GM12878 (cell line): ENCODE results near the gene PRKG1. TPM values are rescaled to one million over a fixed set of nuclear protein-coding genes. Genes with fewer than 3 reads are reported as not detected.

Experiments used
- ATAC-seq: fragments of 200-7000 bp; cut with Tn5 transposase; 3 replicates; pipeline ENCODE4 v1.9.1; 2020; ENCODE audit warnings: mild to moderate bottlenecking, moderate library complexity
- BruUV-seq: library from RNA; stranded (reverse); fragments of 400-500 nt; replicated peaks from 2 replicates; lab custom pipeline; 2021; lab: Mats Ljungman, UMichigan
- CTCF ChIA-PET: fragments of 300-600 bp; sonication (Branson Sonifier 250); formaldehyde crosslinking; extraction: SDS; loops from one replicate; lab custom pipeline; 2021; ENCODE audit warnings: inconsistent platforms; lab: Yijun Ruan, JAX
- POLR2A ChIA-PET: fragments of 350-600 bp; formaldehyde crosslinking; extraction: SDS; loops from one replicate; lab custom pipeline; 2021; ENCODE audit warnings: inconsistent platforms; lab: Charles Lee
- RAD21 ChIA-PET: fragments of 300-600 bp; sonication (Branson Sonifier 250); formaldehyde crosslinking; loops from one replicate; lab custom pipeline; 2023; ENCODE audit warnings: antibody characterized with exemption; ENCODE audit not compliant: unreplicated experiment; lab: Charles Lee
- SMC1A ChIA-PET: fragments of 300-600 bp; sonication (Branson Sonifier 250); formaldehyde crosslinking; loops from one replicate; lab custom pipeline; 2023; ENCODE audit not compliant: unreplicated experiment, uncharacterized antibody; lab: Charles Lee
- DNase-seq: peaks from one replicate; pipeline ENCODE4 v3.0.0-alpha.2; 2011; ENCODE audit warnings: low read depth, low spot score
- FAIRE-seq: peaks from 3 replicates; lab custom pipeline; 2011; peaks lifted over from hg19 to GRCh38; lab: Jason Lieb, UNC
- H2AFZ ChIP-seq: 2 replicates; pipeline ENCODE4 v1.6.0; 2011; ENCODE audit warnings: low read depth, low read length, control low read depth; ENCODE audit not compliant: control insufficient read depth
- H3K27ac ChIP-seq: 2 replicates; pipeline ENCODE4 v1.5.1; 2011; ENCODE audit warnings: control low read depth; ENCODE audit not compliant: control insufficient read depth, insufficient read depth
- H3K27me3 ChIP-seq, 2 experiments: replicated peaks in 1 of 2; 2 replicates each; pipeline versions ENCODE4 v1.6.0 to v1.6.1; 2011; ENCODE audit warnings: low read length in 1 of 2; ENCODE audit not compliant: control insufficient read depth in 2 of 2, insufficient read depth in 2 of 2
- H3K36me3 ChIP-seq, 2 experiments: 2 replicates each; pipeline ENCODE4 v1.5.1; 2011; ENCODE audit warnings: low read length in 1 of 2; ENCODE audit not compliant: control insufficient read depth in 2 of 2, insufficient read depth in 2 of 2
- H3K4me1 ChIP-seq: 2 replicates; pipeline ENCODE4 v1.6.1; 2011; ENCODE audit warnings: mild to moderate bottlenecking, low read length, moderate library complexity, mixed read lengths; ENCODE audit not compliant: control insufficient read depth, insufficient read depth
- H3K4me2 ChIP-seq: 2 replicates; pipeline ENCODE4 v1.6.0; 2011; ENCODE audit warnings: control low read depth; ENCODE audit not compliant: control insufficient read depth, insufficient read depth
- H3K4me3 ChIP-seq: fragments of 200-600 bp; sonication (generic); 2 replicates; pipeline ENCODE4 v1.5.1; 2016
- H3K79me2 ChIP-seq: 2 replicates; pipeline ENCODE4 v1.6.0; 2011; ENCODE audit warnings: low read length; ENCODE audit not compliant: control insufficient read depth, insufficient read depth
- H3K9ac ChIP-seq: 2 replicates; pipeline ENCODE4 v1.8.0; 2011; ENCODE audit warnings: low read length, control low read depth, mixed read lengths; ENCODE audit not compliant: control insufficient read depth, insufficient read depth
- H3K9me3 ChIP-seq: replicated peaks from 3 replicates; pipeline ENCODE4 v1.5.1; 2011; ENCODE audit warnings: mild to moderate bottlenecking, low read length; ENCODE audit not compliant: control insufficient read depth, insufficient read depth
- H4K20me1 ChIP-seq: 2 replicates; pipeline ENCODE4 v1.6.0; 2011; ENCODE audit not compliant: control insufficient read depth, insufficient read depth
- CBFB ChIP-seq: IDR thresholded peaks from 2 replicates; pipeline ENCODE4 v1.6.1; 2016; ENCODE audit warnings: antibody characterized with exemption, low read depth
- CBX3 ChIP-seq: fragments of 200-600 bp; sonication (generic); IDR thresholded peaks from 2 replicates; pipeline ENCODE4 v1.6.1; 2016; ENCODE audit warnings: low read depth, borderline replicate concordance
- CBX5 ChIP-seq: sonication (generic); IDR thresholded peaks from 2 replicates; pipeline ENCODE4 v1.6.1; 2016; ENCODE audit warnings: low read depth, moderate library complexity, mild to moderate bottlenecking, inconsistent platforms
- PKNOX1 ChIP-seq: fragments of 450-650 bp; IDR thresholded peaks from 2 replicates; pipeline ENCODE4 v1.6.1; 2016; ENCODE audit warnings: mild to moderate bottlenecking
- POU2F2 ChIP-seq: IDR thresholded peaks from 3 replicates; pipeline ENCODE4 v1.6.1; 2011; ENCODE audit warnings: low read depth, mild to moderate bottlenecking, low read length, borderline replicate concordance
- SIX5 ChIP-seq: IDR thresholded peaks from 2 replicates; pipeline ENCODE4 v1.6.1; 2011; ENCODE audit warnings: mild to moderate bottlenecking, low read depth, low read length, moderate library complexity; ENCODE audit not compliant: severe bottlenecking
- SKIL ChIP-seq: fragments of 450-650 bp; IDR thresholded peaks from 2 replicates; pipeline ENCODE4 v1.6.1; 2017; ENCODE audit warnings: mild to moderate bottlenecking, low read depth, inconsistent platforms; ENCODE audit not compliant: poor library complexity, severe bottlenecking
- YY1 ChIP-seq: IDR thresholded peaks from 2 replicates; pipeline ENCODE4 v1.6.1; 2011; ENCODE audit warnings: low read depth, mild to moderate bottlenecking, low read length
- ZBED1 ChIP-seq: IDR thresholded peaks from 2 replicates; pipeline ENCODE4 v1.6.1; 2016; ENCODE audit warnings: borderline replicate concordance
- ZBTB40 ChIP-seq: fragments of 450-650 bp; IDR thresholded peaks from 2 replicates; pipeline ENCODE4 v1.6.1; 2016; ENCODE audit warnings: mild to moderate bottlenecking, moderate library complexity, borderline replicate concordance
- ZNF217 ChIP-seq: fragments of 450-650 bp; IDR thresholded peaks from 2 replicates; pipeline ENCODE4 v1.6.1; 2017; ENCODE audit warnings: antibody characterized with exemption, mild to moderate bottlenecking
- ZNF687 ChIP-seq: fragments of 450-650 bp; IDR thresholded peaks from 2 replicates; pipeline ENCODE4 v1.6.1; 2017; ENCODE audit warnings: mild to moderate bottlenecking, moderate library complexity
- WGBS: methylation state at CpG from one replicate; pipeline ENCODE4 v1.1.6; 2016; ENCODE audit warnings: low lambda C conversion rate; ENCODE audit not compliant: insufficient replicate concordance, insufficient coverage; ENCODE audit errors: missing lambda C conversion rate; 5-methylcytosine and 5-hydroxymethylcytosine counted together
- in situ Hi-C: fragments of 300-500 bp; cut with MboI; formaldehyde crosslinking; loops from 9 replicates; pipeline ENCODE4 v1.14.3; 2018; ENCODE audit warnings: mixed read lengths
- intact Hi-C: fragments of 100-400 bp; cut with micrococcal nuclease; formaldehyde crosslinking; loops from one replicate; pipeline ENCODE4 v1.14.2; 2022; ENCODE audit not compliant: unreplicated experiment
- polyA plus RNA-seq, 11 experiments: library from polyadenylated mRNA; depleted of rRNA in 4 of 11; unstranded in 6 of 11; stranded (reverse) in 5 of 11; fragments of >200 nt; fragmentation: Nextera tagmentation in 4 of 11; fragmentation: Illumina TruSeq in 1 of 11; extraction: Ambion mirVana in 4 of 11; extraction: Trizol in 1 of 11; gene quantifications; 1 replicate in 1 of 11; 2 replicates in 10 of 11; pipeline versions ENCODE4 v1.2.1 to v1.2.3, GENCODE V29; 2011 to 2016; ENCODE audit warnings: inconsistent platforms in 2 of 11, missing spikeins in 2 of 11, low read depth in 1 of 11
- total RNA-seq, 4 experiments: library from RNA; depleted of rRNA in 3 of 4; stranded (reverse); fragments of >200 nt in 3 of 4; fragmentation: Illumina TruSeq in 1 of 4; extraction: Trizol in 1 of 4; gene quantifications; 2 replicates each; pipeline versions ENCODE4 v1.2.1 to v1.2.3, GENCODE V29; 2013 to 2021

PRKG1 gene
- total and polyA plus RNA-seq, 10 of the 15 experiments (the other 5 are each of a cell fraction or from before 2014, with no cell fraction given) = 0.04 to 0.05 TPM; not detected in 8

GRCh38 chr10:51651063-51651462 is 576.8 kb downstream of the PRKG1 start:
- no peak overlapping the region for H3K4me3 ChIP-seq
- no TSS peak for BruUV-seq
- peaks cover 0 to 2% of the 10 kb centered on the region in 2 experiments; a peak in 1 of 4 replicates for H3K27me3 ChIP-seq
- SMC1A ChIA-PET = interaction anchor here (1.5 kb wide), 1 partner anchor 11 kb away, joined by 3 read pairs; no protein-coding TSS in a partner anchor
- no peak for DNase-seq
- H3K4me1 ChIP-seq = no peaks in the 10 kb centered on the region
- H3K79me2 ChIP-seq = no peaks in the 10 kb centered on the region
- H3K27ac ChIP-seq = no peak overlapping the region
- H3K4me2 ChIP-seq = no peak overlapping the region
- in situ Hi-C loops = no loop called here
- intact Hi-C loops = no loop called here
- no peak for ATAC-seq
- H2AFZ ChIP-seq = no peak overlapping the region
- H4K20me1 ChIP-seq = no peaks in the 10 kb centered on the region
- TF ChIP-seq POU2F2 (no peak), YY1 (no peak), ZNF687 (no peak), ZBTB40 (no peak), SIX5 (no peak), SKIL (no peak), CBFB (no peak), CBX3 (no peak), CBX5 (no peak), ZBED1 (no peak), ZNF217 (no peak), PKNOX1 (no peak)
- RAD21 ChIA-PET = no interaction called here
- FAIRE-seq = no peak
- 0% methylated on average over 1 of the region's 1 CpG for WGBS
- no peaks in the 10 kb centered on the region for H3K36me3 ChIP-seq
- POLR2A ChIA-PET = no interaction called here
- H3K9ac ChIP-seq = no peak overlapping the region
- no peaks in the 10 kb centered on the region for H3K9me3 ChIP-seq
- CTCF ChIA-PET = no interaction called here
